ENCODE data around the gene NRDE2.

The NRDE2 gene

DNA sequence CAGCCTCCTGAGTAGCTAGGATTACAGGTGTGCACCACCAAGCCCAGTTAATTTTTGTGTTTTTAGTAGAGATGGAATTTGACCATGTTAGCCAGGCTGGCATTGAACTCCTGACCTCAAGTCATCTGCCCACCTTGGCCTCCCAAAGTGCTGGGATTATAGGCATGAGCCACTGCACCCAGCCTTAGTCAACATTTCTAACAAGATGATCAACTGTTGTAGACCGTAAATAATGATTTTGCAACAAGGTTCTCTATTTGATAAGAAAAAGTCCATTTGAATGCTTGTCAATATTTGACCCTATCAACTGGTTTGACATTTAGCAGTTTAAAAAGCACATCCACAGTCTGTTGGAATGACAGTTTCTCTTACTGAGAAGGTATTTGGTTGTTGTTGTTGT lies 25.2 kb upstream of the NRDE2 start:
- no peaks in the 10 kb centered on the region for H3K27me3 ChIP-seq (ENCODE audit: low read length)
- no peaks in the 10 kb centered on the region for H3F3A ChIP-seq (ENCODE audit: insufficient read depth)
- TF ChIP-seq CTCF (IDR thresholded peaks at IDR 0.05; ENCODE audit: insufficient read depth, low read length, poor library complexity, severe bottlenecking), result no peak
- no peak for TF ChIP-seq EZH2phosphoT487 (conservative IDR thresholded peaks at IDR 0.05; ENCODE audit: low read length)
- H4K20me1 ChIP-seq (ENCODE audit: low read depth, low read length), result no peaks in the 10 kb centered on the region
- no peaks in the 10 kb centered on the region for H3K9me3 ChIP-seq (ENCODE audit: insufficient read depth, low read length)
- H3K9ac ChIP-seq (ENCODE audit: low read length), result no peak overlapping the region
- no peak overlapping the region for H3K27ac ChIP-seq (ENCODE audit: low read depth, low read length)
- no peak overlapping the region for H2AFZ ChIP-seq (ENCODE audit: low read depth, low read length, severe bottlenecking)
- no peaks in the 10 kb centered on the region for H3K79me2 ChIP-seq (ENCODE audit: insufficient read depth, low read length)
- H3K4me3 ChIP-seq (ENCODE audit: insufficient read depth, low read length, poor library complexity, severe bottlenecking), result no peak overlapping the region
- H3K4me2 ChIP-seq (ENCODE audit: low read depth, low read length, poor library complexity, severe bottlenecking), result no peak overlapping the region
- no peaks in the 10 kb centered on the region for H3K36me3 ChIP-seq (ENCODE audit: low read length)
- H3K9me2 ChIP-seq (replicated peaks; ENCODE audit: insufficient read depth, low read length), result no peaks in the 10 kb centered on the region

DNA sequence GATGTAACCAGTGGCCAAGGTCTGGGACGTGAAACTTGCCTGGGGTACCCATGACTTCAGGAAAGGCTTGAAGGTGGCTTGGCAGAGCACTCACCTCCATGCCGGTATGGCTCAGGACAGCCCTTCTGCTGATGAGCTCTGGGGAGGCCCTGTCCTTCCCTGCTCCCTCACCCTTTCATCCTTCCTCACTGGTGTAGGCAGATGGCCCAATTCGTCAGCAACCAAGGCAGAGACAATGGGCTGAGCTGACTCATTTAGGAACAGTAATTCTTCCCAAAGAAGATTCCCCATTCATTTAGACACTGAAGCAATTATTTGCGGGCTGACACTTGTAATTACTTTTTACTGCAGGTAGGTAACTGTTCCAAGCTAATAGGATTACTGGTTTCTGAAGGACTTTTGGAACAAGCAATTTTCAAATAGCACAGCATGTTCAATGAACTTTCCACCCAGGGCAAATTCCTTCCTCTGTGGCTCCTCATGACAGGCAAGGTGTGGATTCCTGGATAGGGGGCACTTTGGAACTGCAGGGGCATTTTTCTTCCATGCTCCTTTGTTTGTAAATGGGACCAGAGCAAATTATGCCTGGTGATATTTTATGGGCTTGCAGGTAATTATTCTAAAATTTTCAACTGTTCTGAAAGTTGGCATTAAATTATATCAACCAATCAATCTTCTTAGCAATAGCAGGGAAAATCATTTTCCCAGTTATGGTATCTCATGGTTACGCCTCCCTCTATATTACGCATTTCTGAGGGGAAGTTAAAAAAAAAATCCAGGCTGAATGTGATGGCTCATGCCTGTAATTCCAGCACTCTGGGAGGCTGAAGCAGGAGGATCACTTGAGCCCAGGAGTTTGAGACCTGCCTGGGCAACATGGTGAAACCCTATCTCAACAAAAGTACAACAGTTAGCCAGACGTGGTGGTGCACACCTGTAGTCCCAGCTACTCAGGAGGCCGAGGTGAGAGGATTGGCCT lies 24.1 kb upstream of the NRDE2 start:
- H2AFZ ChIP-seq (ENCODE audit: low read depth, low read length, severe bottlenecking), result no peak overlapping the region
- H3K9me2 ChIP-seq (replicated peaks; ENCODE audit: insufficient read depth, low read length), result no peaks in the 10 kb centered on the region
- H3K27ac ChIP-seq (ENCODE audit: low read depth, low read length), result no peak overlapping the region
- no peaks in the 10 kb centered on the region for H4K20me1 ChIP-seq (ENCODE audit: low read depth, low read length)
- H3K27me3 ChIP-seq (ENCODE audit: low read length), result no peaks in the 10 kb centered on the region
- no peak overlapping the region for H3K4me3 ChIP-seq (ENCODE audit: insufficient read depth, low read length, poor library complexity, severe bottlenecking)
- H3K9ac ChIP-seq (ENCODE audit: low read length), result no peak overlapping the region
- no peaks in the 10 kb centered on the region for H3K79me2 ChIP-seq (ENCODE audit: insufficient read depth, low read length)
- H3F3A ChIP-seq (ENCODE audit: insufficient read depth), result no peaks in the 10 kb centered on the region
- no peaks in the 10 kb centered on the region for H3K36me3 ChIP-seq (ENCODE audit: low read length)
- H3K9me3 ChIP-seq (ENCODE audit: insufficient read depth, low read length), result no peaks in the 10 kb centered on the region
- H3K4me2 ChIP-seq (ENCODE audit: low read depth, low read length, poor library complexity, severe bottlenecking), result no peak overlapping the region
- TF ChIP-seq EZH2phosphoT487 (conservative IDR thresholded peaks at IDR 0.05; ENCODE audit: low read length) (no peak), CTCF (IDR thresholded peaks at IDR 0.05; ENCODE audit: insufficient read depth, low read length, poor library complexity, severe bottlenecking) (no peak)

DNA sequence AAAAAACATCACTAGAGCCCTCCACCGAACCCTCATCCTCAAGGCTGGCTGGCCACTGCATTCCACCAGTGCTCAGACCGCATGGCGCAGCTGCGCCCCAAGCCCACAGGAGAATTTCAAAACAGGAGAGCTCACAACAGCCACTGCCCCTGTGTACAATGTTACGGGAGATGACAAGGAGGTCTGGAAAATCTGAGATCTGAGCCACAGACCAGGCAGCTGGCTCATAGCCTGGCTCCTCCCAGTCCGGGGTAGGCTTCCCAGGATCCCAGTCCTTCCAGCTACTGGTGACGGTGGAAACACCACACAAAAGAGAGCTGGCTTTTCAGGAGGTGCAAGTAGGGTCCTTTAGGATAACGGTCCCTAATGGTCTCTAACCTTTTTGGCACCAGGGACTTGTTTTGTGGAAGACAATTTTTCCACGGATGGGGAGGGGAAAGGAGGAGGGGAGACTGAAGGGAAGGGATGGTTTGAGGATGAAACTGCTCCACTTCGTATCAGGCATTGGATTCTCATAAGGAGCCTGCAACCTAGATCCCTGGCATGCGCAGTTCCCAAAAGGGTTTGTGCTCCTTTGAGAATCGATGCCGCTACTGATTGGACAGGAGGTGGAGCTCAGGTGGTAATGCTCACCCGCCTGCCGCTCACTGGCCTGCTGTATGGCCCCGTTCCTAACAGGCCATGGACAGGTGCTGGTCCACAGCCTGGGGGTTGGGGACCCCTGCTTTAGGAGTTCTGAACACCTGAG lies 23.0 kb upstream of the NRDE2 start:
- no peaks in the 10 kb centered on the region for H3K9me2 ChIP-seq (replicated peaks; ENCODE audit: insufficient read depth, low read length)
- no peak overlapping the region for H3K9ac ChIP-seq (ENCODE audit: low read length)
- H4K20me1 ChIP-seq (ENCODE audit: low read depth, low read length), result no peaks in the 10 kb centered on the region
- H3K9me3 ChIP-seq (ENCODE audit: insufficient read depth, low read length), result no peaks in the 10 kb centered on the region
- H3F3A ChIP-seq (ENCODE audit: insufficient read depth), result no peaks in the 10 kb centered on the region
- no peak overlapping the region for H3K4me3 ChIP-seq (ENCODE audit: insufficient read depth, low read length, poor library complexity, severe bottlenecking)
- H3K79me2 ChIP-seq (ENCODE audit: insufficient read depth, low read length), result no peaks in the 10 kb centered on the region
- H3K36me3 ChIP-seq (ENCODE audit: low read length), result no peaks in the 10 kb centered on the region
- no peak overlapping the region for H3K27ac ChIP-seq (ENCODE audit: low read depth, low read length)
- no peaks in the 10 kb centered on the region for H3K27me3 ChIP-seq (ENCODE audit: low read length)
- no peak overlapping the region for H2AFZ ChIP-seq (ENCODE audit: low read depth, low read length, severe bottlenecking)
- TF ChIP-seq EZH2phosphoT487 (conservative IDR thresholded peaks at IDR 0.05; ENCODE audit: low read length), result no peak
- TF ChIP-seq CTCF (IDR thresholded peaks at IDR 0.05; ENCODE audit: insufficient read depth, low read length, poor library complexity, severe bottlenecking), result no peak
- no peak overlapping the region for H3K4me2 ChIP-seq (ENCODE audit: low read depth, low read length, poor library complexity, severe bottlenecking)
